ENCODE results near the gene KIF17. TPM values are rescaled to one million over a fixed set of nuclear protein-coding genes. Genes with fewer than 3 reads are reported as not detected.

KIF17 gene
- total RNA-seq, 1 experiment from 2014 or later = 2.4 TPM

DNA sequence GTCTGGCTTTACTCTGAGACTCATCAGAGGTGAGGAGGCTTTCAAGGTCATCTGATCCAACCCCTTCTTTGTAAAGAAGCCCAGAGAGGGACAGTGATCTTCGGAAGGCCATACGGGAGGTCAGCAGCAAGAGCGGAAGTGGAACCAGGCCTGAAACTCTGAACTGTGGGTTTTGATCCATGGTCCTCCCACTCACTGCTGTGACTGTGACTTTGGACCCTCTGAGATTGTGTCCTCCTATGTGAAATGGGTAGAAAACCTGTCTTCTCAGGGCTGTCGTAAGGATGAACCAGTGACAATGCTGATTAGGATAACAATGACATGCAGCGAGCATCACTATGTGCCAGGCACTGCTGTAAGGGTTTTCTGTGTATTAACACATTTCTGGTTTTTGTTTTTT is 46.9 kb downstream of the KIF17 start:
- no peaks in the 10 kb centered on the region for H3K9me2 ChIP-seq (ENCODE audit: insufficient read depth)

DNA sequence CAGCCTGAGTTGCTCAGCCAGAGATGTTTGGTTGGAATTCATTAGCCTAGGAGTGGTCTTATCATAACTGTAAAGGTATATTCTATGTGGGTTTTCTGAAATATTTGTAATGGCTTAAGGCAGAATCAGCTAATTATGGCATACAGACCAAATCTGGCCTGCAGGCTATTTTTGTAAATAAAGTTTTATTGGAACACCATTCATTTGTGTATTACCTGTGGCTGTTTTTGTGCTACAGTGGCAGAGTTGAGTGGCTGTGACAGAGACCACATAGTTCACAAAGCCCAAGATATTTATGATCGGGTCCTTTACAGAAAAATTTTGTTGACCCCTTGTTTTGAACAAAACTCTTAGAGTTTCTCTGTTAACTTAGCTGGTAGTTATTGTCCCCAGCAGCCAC is 49.2 kb downstream of the KIF17 start:
- ChIA-PET POLR2A (no interaction called here), RAD21 (ENCODE audit: low non-redundant PET in 1 of 2, low total read pairs in 2 of 2, uncharacterized antibody in 2 of 2, unreplicated experiment in 2 of 2) (interaction anchor here in 1 of 2 experiments (0.7 kb wide), 1 partner anchor 94 kb away, joined by 4 read pairs; no protein-coding TSS in a partner anchor), CTCF (no interaction called here)
- Histone ChIP-seq H3K79me2 (ENCODE audit: insufficient read depth, low read length) (no peaks in the 10 kb centered on the region), H3K36me3 (ENCODE audit: control insufficient read depth in 1 of 2, insufficient read depth in 2 of 2, low read length in 2 of 2) (no peaks in the 10 kb centered on the region), H3K4me2 (ENCODE audit: low read length) (no peak overlapping the region), H3K9ac (ENCODE audit: low read length) (no peak overlapping the region), H3K27ac (ENCODE audit: low read depth, low read length) (no peak overlapping the region), H3K4me1 (ENCODE audit: control insufficient read depth in 1 of 2, insufficient read depth in 2 of 2, low read length in 2 of 2) (no peaks in the 10 kb centered on the region), H3K4me3 (replicated peaks in 1 of 2; ENCODE audit: low read depth in 1 of 2, low read length in 2 of 2) (no peak overlapping the region), H3K27me3 (ENCODE audit: insufficient read depth, low read length) (no peaks in the 10 kb centered on the region), H4K20me1 (ENCODE audit: insufficient read depth) (no peaks in the 10 kb centered on the region), H3K9me2 (ENCODE audit: insufficient read depth) (no peaks in the 10 kb centered on the region), H2AFZ (ENCODE audit: low read depth, low read length, poor library complexity, severe bottlenecking) (no peak overlapping the region), H3K9me3 (ENCODE audit: control insufficient read depth in 1 of 2, insufficient read depth in 1 of 2, low read depth in 1 of 2, low read length in 2 of 2) (no peaks in the 10 kb centered on the region)
- intact Hi-C loops (cut with micrococcal nuclease) = no loop called here
- BruUV-seq (replicated peaks) = no TSS peak
- DNase-seq (ENCODE audit: low read depth, low spot score) (no peak), ATAC-seq (no peak)
- TF ChIP-seq CEBPB (IDR thresholded peaks at IDR 0.05; ENCODE audit: low read depth) = no peak
- TF ChIP-seq RAD21 (IDR thresholded peaks at IDR 0.05; ENCODE audit: low read depth) = no peak
- TF ChIP-seq JUND (IDR thresholded peaks at IDR 0.05) = no peak
- TF ChIP-seq ZNF274 (IDR thresholded peaks at IDR 0.05; ENCODE audit: low read depth, low read length) = no peak
- no peak for TF ChIP-seq ELF1 (IDR thresholded peaks at IDR 0.05; ENCODE audit: borderline replicate concordance, low read depth)
- TF ChIP-seq ZFX (IDR thresholded peaks at IDR 0.05) = no peak
- no peak for TF ChIP-seq FOSL1 (IDR thresholded peaks at IDR 0.05; ENCODE audit: low read depth)
- TF ChIP-seq, protein P1, sequence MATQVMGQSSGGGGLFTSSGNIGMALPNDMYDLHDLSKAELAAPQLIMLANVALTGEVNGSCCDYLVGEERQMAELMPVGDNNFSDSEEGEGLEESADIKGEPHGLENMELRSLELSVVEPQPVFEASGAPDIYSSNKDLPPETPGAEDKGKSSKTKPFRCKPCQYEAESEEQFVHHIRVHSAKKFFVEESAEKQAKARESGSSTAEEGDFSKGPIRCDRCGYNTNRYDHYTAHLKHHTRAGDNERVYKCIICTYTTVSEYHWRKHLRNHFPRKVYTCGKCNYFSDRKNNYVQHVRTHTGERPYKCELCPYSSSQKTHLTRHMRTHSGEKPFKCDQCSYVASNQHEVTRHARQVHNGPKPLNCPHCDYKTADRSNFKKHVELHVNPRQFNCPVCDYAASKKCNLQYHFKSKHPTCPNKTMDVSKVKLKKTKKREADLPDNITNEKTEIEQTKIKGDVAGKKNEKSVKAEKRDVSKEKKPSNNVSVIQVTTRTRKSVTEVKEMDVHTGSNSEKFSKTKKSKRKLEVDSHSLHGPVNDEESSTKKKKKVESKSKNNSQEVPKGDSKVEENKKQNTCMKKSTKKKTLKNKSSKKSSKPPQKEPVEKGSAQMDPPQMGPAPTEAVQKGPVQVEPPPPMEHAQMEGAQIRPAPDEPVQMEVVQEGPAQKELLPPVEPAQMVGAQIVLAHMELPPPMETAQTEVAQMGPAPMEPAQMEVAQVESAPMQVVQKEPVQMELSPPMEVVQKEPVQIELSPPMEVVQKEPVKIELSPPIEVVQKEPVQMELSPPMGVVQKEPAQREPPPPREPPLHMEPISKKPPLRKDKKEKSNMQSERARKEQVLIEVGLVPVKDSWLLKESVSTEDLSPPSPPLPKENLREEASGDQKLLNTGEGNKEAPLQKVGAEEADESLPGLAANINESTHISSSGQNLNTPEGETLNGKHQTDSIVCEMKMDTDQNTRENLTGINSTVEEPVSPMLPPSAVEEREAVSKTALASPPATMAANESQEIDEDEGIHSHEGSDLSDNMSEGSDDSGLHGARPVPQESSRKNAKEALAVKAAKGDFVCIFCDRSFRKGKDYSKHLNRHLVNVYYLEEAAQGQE (IDR thresholded peaks at IDR 0.05; ENCODE audit: low read depth) = no peak
- TF ChIP-seq TCF7L2 (IDR thresholded peaks at IDR 0.05; ENCODE audit: borderline replicate concordance, extremely low read depth, insufficient read depth, insufficient read length) = no peak

More for the DNA sequence above, 46.9 kb downstream of the KIF17 start:
- H3K79me2 ChIP-seq (ENCODE audit: insufficient read depth, low read length) = no peaks in the 10 kb centered on the region
- no peak for ATAC-seq
- RAD21 ChIA-PET (ENCODE audit: low non-redundant PET in 1 of 2, low total read pairs in 2 of 2, uncharacterized antibody in 2 of 2, unreplicated experiment in 2 of 2) = no interaction called here
- H3K4me3 ChIP-seq (replicated peaks in 1 of 2; ENCODE audit: low read depth in 1 of 2, low read length in 2 of 2) = no peak overlapping the region
- H3K4me2 ChIP-seq (ENCODE audit: low read length) = no peak overlapping the region
- no peak overlapping the region for H3K9ac ChIP-seq (ENCODE audit: low read length)
- DNase-seq (ENCODE audit: low read depth, low spot score) = no peak
- BruUV-seq (replicated peaks) = no TSS peak
- no peaks in the 10 kb centered on the region for H3K27me3 ChIP-seq (ENCODE audit: insufficient read depth, low read length)
- no peaks in the 10 kb centered on the region for H4K20me1 ChIP-seq (ENCODE audit: insufficient read depth)
- H3K27ac ChIP-seq (ENCODE audit: low read depth, low read length) = no peak overlapping the region
- no peaks in the 10 kb centered on the region for H3K4me1 ChIP-seq (ENCODE audit: control insufficient read depth in 1 of 2, insufficient read depth in 2 of 2, low read length in 2 of 2)
- H2AFZ ChIP-seq (ENCODE audit: low read depth, low read length, poor library complexity, severe bottlenecking) = no peak overlapping the region
- intact Hi-C loops (cut with micrococcal nuclease) = no loop called here
- no peaks in the 10 kb centered on the region for H3K9me3 ChIP-seq (ENCODE audit: control insufficient read depth in 1 of 2, insufficient read depth in 1 of 2, low read depth in 1 of 2, low read length in 2 of 2)
- POLR2A ChIA-PET = no interaction called here
- no peak for TF ChIP-seq EZH2 (IDR thresholded peaks at IDR 0.05)
- TF ChIP-seq, protein P2, sequence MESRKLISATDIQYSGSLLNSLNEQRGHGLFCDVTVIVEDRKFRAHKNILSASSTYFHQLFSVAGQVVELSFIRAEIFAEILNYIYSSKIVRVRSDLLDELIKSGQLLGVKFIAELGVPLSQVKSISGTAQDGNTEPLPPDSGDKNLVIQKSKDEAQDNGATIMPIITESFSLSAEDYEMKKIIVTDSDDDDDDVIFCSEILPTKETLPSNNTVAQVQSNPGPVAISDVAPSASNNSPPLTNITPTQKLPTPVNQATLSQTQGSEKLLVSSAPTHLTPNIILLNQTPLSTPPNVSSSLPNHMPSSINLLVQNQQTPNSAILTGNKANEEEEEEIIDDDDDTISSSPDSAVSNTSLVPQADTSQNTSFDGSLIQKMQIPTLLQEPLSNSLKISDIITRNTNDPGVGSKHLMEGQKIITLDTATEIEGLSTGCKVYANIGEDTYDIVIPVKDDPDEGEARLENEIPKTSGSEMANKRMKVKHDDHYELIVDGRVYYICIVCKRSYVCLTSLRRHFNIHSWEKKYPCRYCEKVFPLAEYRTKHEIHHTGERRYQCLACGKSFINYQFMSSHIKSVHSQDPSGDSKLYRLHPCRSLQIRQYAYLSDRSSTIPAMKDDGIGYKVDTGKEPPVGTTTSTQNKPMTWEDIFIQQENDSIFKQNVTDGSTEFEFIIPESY (IDR thresholded peaks at IDR 0.05; ENCODE audit: extremely low read depth, insufficient replicate concordance, low read length) = no peak
- TF ChIP-seq ZNF274 (IDR thresholded peaks at IDR 0.05; ENCODE audit: low read depth, low read length) = no peak
- TF ChIP-seq, protein P3, sequence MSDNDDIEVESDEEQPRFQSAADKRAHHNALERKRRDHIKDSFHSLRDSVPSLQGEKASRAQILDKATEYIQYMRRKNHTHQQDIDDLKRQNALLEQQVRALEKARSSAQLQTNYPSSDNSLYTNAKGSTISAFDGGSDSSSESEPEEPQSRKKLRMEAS (IDR thresholded peaks at IDR 0.05) = no peak
- H3K36me3 ChIP-seq (ENCODE audit: control insufficient read depth in 1 of 2, insufficient read depth in 2 of 2, low read length in 2 of 2) = no peaks in the 10 kb centered on the region
- CTCF ChIA-PET = no interaction called here

Data from HCT116 (cell line).